ENCODE measurements around the gene MAP4K5. TPM values are rescaled to one million over a fixed set of nuclear protein-coding genes. Genes with fewer than 3 reads are reported as not detected.
A peak's percentile ranks its signal among the peaks of the same experiment; 100 is the strongest.

Gene MAP4K5
- total and polyA plus RNA-seq, 2 of the 13 experiments (the other 11 are each of a cell fraction or from before 2014, with no cell fraction given), result 12.7 to 23.9 TPM

GRCh38 chr14:50477760-50478159 lies 54.6 kb downstream of the MAP4K5 start:
- in situ Hi-C loops (cut with HindIII; ENCODE audit: extremely low pct_ligation_motif_present, low pct_unique_long_range_greater_than_20kb), result no loop called here
- BruUV-seq (replicated peaks), result no TSS peak
- Histone ChIP-seq H2AFZ (ENCODE audit: low read length) (no peak overlapping the region), H4K20me1 (ENCODE audit: insufficient read depth, low read length) (no peaks in the 10 kb centered on the region), H3K79me2 (ENCODE audit: insufficient read depth, low read length) (no peaks in the 10 kb centered on the region), H3K9me3 (ENCODE audit: low read length) (no peaks in the 10 kb centered on the region), H3K36me3 (replicated peaks in 1 of 2; ENCODE audit: control insufficient read depth in 1 of 2, insufficient read depth in 2 of 2, low read length in 2 of 2) (peaks cover 0 to 10% of the 10 kb centered on the region in 2 experiments; a peak in 2 of 5 replicates), H3K9ac (ENCODE audit: insufficient read depth, low read depth, low read length) (no peak overlapping the region), H3K4me1 (ENCODE audit: insufficient read depth, low read length) (peaks cover 6% of the 10 kb centered on the region), H3K27ac (ENCODE audit: extremely low read length, insufficient read depth, low read length) (no peak overlapping the region), H3K4me3 (replicated peaks in 1 of 3; ENCODE audit: insufficient read depth in 1 of 3, low read depth in 2 of 3, low read length in 3 of 3) (no peak overlapping the region), H3K27me3 (ENCODE audit: control insufficient read depth in 1 of 2, insufficient read depth in 2 of 2, low read length in 2 of 2) (no peaks in the 10 kb centered on the region), H3K4me2 (ENCODE audit: low read depth, low read length) (no peak overlapping the region)
- intact Hi-C loops (cut with micrococcal nuclease; ENCODE audit: unreplicated experiment), result loop anchor here (5.0 kb wide), 1 partner anchor 55 kb away; the partner anchor contains the start of gene MAP4K5
- FAIRE-seq, result no peak
- TF ChIP-seq ZMYM3 (CRISPR knock-in tag; IDR thresholded peaks at IDR 0.05) (no peak), ZNF816 (CRISPR knock-in tag; IDR thresholded peaks at IDR 0.05; ENCODE audit: borderline replicate concordance) (no peak), MAFK (conservative IDR thresholded peaks at IDR 0.05 in 1 of 2, IDR thresholded peaks at IDR 0.05 in 1 of 2; ENCODE audit: low read length in 2 of 2) (peak in 1 of 2 experiments; percentile 43; a peak in 1 of 4 replicates), NAIF1 (CRISPR knock-in tag; IDR thresholded peaks at IDR 0.05; ENCODE audit: borderline replicate concordance) (no peak)
- ATAC-seq, result no peak
- POLR2A ChIA-PET, result no interaction called here
- CTCF ChIA-PET (ENCODE audit: low intra/inter-chr PET ratio, low total read pairs), result no interaction called here
- WGBS (ENCODE audit: low lambda C conversion rate), result 90% methylated on average over 2 of the region's 2 CpGs
- no peak for DNase-seq (ENCODE audit: low spot score)

DNA sequence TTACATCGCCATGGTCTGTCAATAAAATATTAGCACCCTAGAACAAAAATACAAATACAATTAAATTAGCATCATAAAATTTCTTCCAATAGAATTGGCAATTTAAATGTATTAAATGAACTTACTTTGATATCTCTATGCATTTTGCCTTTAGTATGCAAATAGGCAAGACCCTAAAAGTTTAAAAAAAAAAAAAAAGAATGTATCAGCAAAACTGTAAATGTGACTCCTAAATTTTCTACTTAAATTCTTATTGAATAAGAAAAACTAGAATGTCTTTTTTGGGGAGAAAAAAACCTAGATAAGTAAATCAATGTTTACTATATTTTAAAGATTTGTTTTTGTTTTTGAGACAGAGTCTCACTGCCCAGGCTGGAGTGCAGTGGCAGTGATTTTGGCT lies 56.2 kb downstream of the MAP4K5 start:
- H3K4me3 ChIP-seq (replicated peaks in 1 of 3; ENCODE audit: insufficient read depth in 1 of 3, low read depth in 2 of 3, low read length in 3 of 3), result no peak overlapping the region
- H3K36me3 ChIP-seq (replicated peaks in 1 of 2; ENCODE audit: control insufficient read depth in 1 of 2, insufficient read depth in 2 of 2, low read length in 2 of 2), result peaks cover 0 to 24% of the 10 kb centered on the region in 2 experiments; a peak in 4 of 5 replicates
- no peak overlapping the region for H3K27ac ChIP-seq (ENCODE audit: extremely low read length, insufficient read depth, low read length)
- intact Hi-C loops (cut with micrococcal nuclease; ENCODE audit: unreplicated experiment), result loop anchor here (5.0 kb wide), 1 partner anchor 56 kb away; the partner anchor contains the start of gene MAP4K5
- peaks cover 6% of the 10 kb centered on the region for H3K4me1 ChIP-seq (ENCODE audit: insufficient read depth, low read length)
- in situ Hi-C loops (cut with HindIII; ENCODE audit: extremely low pct_ligation_motif_present, low pct_unique_long_range_greater_than_20kb), result no loop called here
- peaks cover 10% of the 10 kb centered on the region; the same call in 1 of the 2 replicates for H3K9me3 ChIP-seq (ENCODE audit: low read length)
- DNase-seq (ENCODE audit: low spot score), result no peak
- no peaks in the 10 kb centered on the region for H3K27me3 ChIP-seq (ENCODE audit: control insufficient read depth in 1 of 2, insufficient read depth in 2 of 2, low read length in 2 of 2)
- 100% methylated on average over 1 of the region's 1 CpG for WGBS (ENCODE audit: low lambda C conversion rate)
- no peak for FAIRE-seq
- H4K20me1 ChIP-seq (ENCODE audit: insufficient read depth, low read length), result no peaks in the 10 kb centered on the region
- no peak overlapping the region for H3K4me2 ChIP-seq (ENCODE audit: low read depth, low read length)
- no peak overlapping the region for H3K9ac ChIP-seq (ENCODE audit: insufficient read depth, low read depth, low read length)
- ChIA-PET POLR2A (no interaction called here), CTCF (ENCODE audit: low intra/inter-chr PET ratio, low total read pairs) (no interaction called here)
- no peak overlapping the region for H2AFZ ChIP-seq (ENCODE audit: low read length)
- no peak for ATAC-seq
- no TSS peak for BruUV-seq (replicated peaks)
- TF ChIP-seq MAFK (conservative IDR thresholded peaks at IDR 0.05 in 1 of 2, IDR thresholded peaks at IDR 0.05 in 1 of 2; ENCODE audit: low read length in 2 of 2) (peak in 1 of 2 experiments; percentile 53; a peak in 2 of 4 replicates), MAFF (IDR thresholded peaks at IDR 0.05; ENCODE audit: low read depth, low read length) (peak; percentile 29; the same call in 1 of the 2 replicates)
- TF ChIP-seq, protein P1, sequence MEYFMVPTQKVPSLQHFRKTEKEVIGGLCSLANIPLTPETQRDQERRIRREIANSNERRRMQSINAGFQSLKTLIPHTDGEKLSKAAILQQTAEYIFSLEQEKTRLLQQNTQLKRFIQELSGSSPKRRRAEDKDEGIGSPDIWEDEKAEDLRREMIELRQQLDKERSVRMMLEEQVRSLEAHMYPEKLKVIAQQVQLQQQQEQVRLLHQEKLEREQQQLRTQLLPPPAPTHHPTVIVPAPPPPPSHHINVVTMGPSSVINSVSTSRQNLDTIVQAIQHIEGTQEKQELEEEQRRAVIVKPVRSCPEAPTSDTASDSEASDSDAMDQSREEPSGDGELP (IDR thresholded peaks at IDR 0.05; ENCODE audit: borderline replicate concordance, low read depth), result no peak
- no peaks in the 10 kb centered on the region for H3K79me2 ChIP-seq (ENCODE audit: insufficient read depth, low read length)
